K562 (cell line): ENCODE data around the gene SLMAP. TPM values are rescaled to one million over a fixed set of nuclear protein-coding genes. Genes with fewer than 3 reads are reported as not detected.
A peak's percentile ranks its signal among the peaks of the same experiment; 100 is the strongest.

Source experiments
- CHD1 ChIP-seq: fragments of 200-600 bp; sonication (generic); IDR thresholded peaks from one replicate; pipeline ENCODE4 v1.6.1; 2012; ENCODE audit warnings: mild to moderate bottlenecking, moderate library complexity, low read length, inconsistent platforms
- FOXJ3 ChIP-seq: sonication (generic); formaldehyde crosslinking; IDR thresholded peaks from 2 replicates; pipeline ENCODE4 v1.4.0; 2020; ENCODE audit warnings: mild to moderate bottlenecking, missing genetic modification reagents
- JUNB ChIP-seq: fragments of 450-650 bp; formaldehyde crosslinking; conservative IDR thresholded peaks from 2 replicates; pipeline ENCODE4 v1.4.0; 2020; ENCODE audit warnings: mild to moderate bottlenecking
- MYNN ChIP-seq, 2 experiments: sonication (generic); formaldehyde crosslinking in 1 of 2; IDR thresholded peaks; 2 replicates each; pipeline versions ENCODE4 v1.5.0 to v1.6.1; 2016 to 2020; ENCODE audit warnings: antibody characterized with exemption in 1 of 2, missing genetic modification reagents in 1 of 2
- NELFE ChIP-seq: IDR thresholded peaks from 2 replicates; pipeline ENCODE4 v1.6.1; 2011; ENCODE audit warnings: mild to moderate bottlenecking; ENCODE audit not compliant: insufficient read depth, insufficient read length
- RFX5 ChIP-seq: IDR thresholded peaks from 2 replicates; pipeline ENCODE4 v1.6.1; 2011; ENCODE audit warnings: low read depth, mild to moderate bottlenecking, improper control_type of control experiment, low read length
- SIRT6 ChIP-seq: IDR thresholded peaks from one replicate; pipeline ENCODE4 v1.6.1; 2012; ENCODE audit warnings: low read depth, mild to moderate bottlenecking, control low read depth, inconsistent platforms, low read length, moderate library complexity
- SNAPC5 ChIP-seq: fragments of 250-450 bp; sonication (Bioruptor Pico); IDR thresholded peaks from 2 replicates; pipeline ENCODE4 v1.8.0; 2021; ENCODE audit warnings: moderate library complexity, mild to moderate bottlenecking, inconsistent platforms
- ZBTB11 ChIP-seq, 3 experiments: fragments of 200-800 bp in 1 of 3; fragments of 250-450 bp in 1 of 3; fragments of 450-650 bp in 1 of 3; sonication (Bioruptor Pico) in 1 of 3; sonication (Bioruptor generic) in 1 of 3; formaldehyde crosslinking in 1 of 3; IDR thresholded peaks; 2 replicates each; pipeline versions ENCODE4 v1.6.1 to v1.8.0; 2016 to 2022; ENCODE audit warnings: mild to moderate bottlenecking in 2 of 3, missing genetic modification characterization in 2 of 3, missing compliant biosample characterization in 1 of 3, moderate library complexity in 1 of 3
- ZBTB5 ChIP-seq: fragments of 450-650 bp; IDR thresholded peaks from 2 replicates; pipeline ENCODE4 v1.6.1; 2017; ENCODE audit warnings: antibody characterized with exemption
- ZNF134 ChIP-seq: fragments of 250-450 bp; sonication (Bioruptor Pico); conservative IDR thresholded peaks from 2 replicates; pipeline ENCODE4 v1.4.0; 2020
- ZNF23 ChIP-seq: fragments of 250-450 bp; sonication (Bioruptor Pico); IDR thresholded peaks from 2 replicates; pipeline ENCODE4 v1.4.0; 2020; ENCODE audit warnings: mild to moderate bottlenecking
- ZNF347 ChIP-seq: fragments of 450-650 bp; formaldehyde crosslinking; IDR thresholded peaks from 2 replicates; pipeline ENCODE4 v1.4.0; 2020; ENCODE audit warnings: low read depth, mild to moderate bottlenecking, moderate library complexity
- ZNF445 ChIP-seq: fragments of 250-450 bp; sonication (Bioruptor Pico); IDR thresholded peaks from 2 replicates; pipeline ENCODE4 v1.4.0; 2020; ENCODE audit warnings: low read depth, mild to moderate bottlenecking, moderate library complexity
- ZNF707 ChIP-seq: fragments of 250-450 bp; sonication (Bioruptor Pico); conservative IDR thresholded peaks from 2 replicates; pipeline ENCODE4 v1.8.0; 2022; ENCODE audit warnings: inconsistent platforms, mild to moderate bottlenecking, moderate library complexity
- polyA plus RNA-seq, 8 experiments: library from polyadenylated mRNA; depleted of rRNA in 4 of 8; stranded (reverse) in 5 of 8; unstranded in 3 of 8; fragments of >200 nt; fragmentation: Nextera tagmentation in 2 of 8; fragmentation: Illumina TruSeq in 1 of 8; extraction: Ambion mirVana in 2 of 8; extraction: Trizol in 1 of 8; gene quantifications; 2 replicates each; pipeline versions ENCODE4 v1.2.1 to v1.2.3, GENCODE V29; 2011 to 2014; ENCODE audit warnings: inconsistent platforms in 1 of 8, missing spikeins in 1 of 8
- total RNA-seq, 7 experiments: library from RNA; depleted of rRNA in 6 of 7; stranded (reverse); fragments of >200 nt in 6 of 7; fragmentation: Illumina TruSeq in 2 of 7; extraction: Trizol in 2 of 7; gene quantifications; 2 replicates each; pipeline versions ENCODE4 v1.2.1 to v1.2.3, GENCODE V29; 2011 to 2021; ENCODE audit warnings: low replicate concordance in 1 of 7
- TF ChIP-seq, protein P1 (sequence below): sonication (generic); formaldehyde crosslinking; IDR thresholded peaks from 2 replicates; pipeline ENCODE4 v1.8.1; 2023; ENCODE audit warnings: mild to moderate bottlenecking, missing genetic modification reagents
- TF ChIP-seq, protein P2 (sequence below): fragments of 250-450 bp; sonication (Bioruptor Pico); IDR thresholded peaks from 2 replicates; pipeline ENCODE4 v1.4.0; 2020; ENCODE audit warnings: mild to moderate bottlenecking, moderate library complexity

The SLMAP gene
- total and polyA plus RNA-seq, 9 of the 15 experiments (the other 6 are each of a cell fraction or from before 2014, with no cell fraction given), result 12.1 to 50.7 (median 28.3) TPM

- TF ChIP-seq ZBTB11 (CRISPR knock-in tag; IDR thresholded peaks at IDR 0.05) (peak in 1 of 3 experiments; percentile 80; a peak in 2 of 6 replicates), ZNF707 (CRISPR knock-in tag) (no peak), NELFE (no peak), SNAPC5 (CRISPR knock-in tag) (no peak), ZNF347 (no peak), RFX5 (no peak), ZNF23 (CRISPR knock-in tag) (no peak), SIRT6 (no peak), ZNF445 (CRISPR knock-in tag) (no peak), FOXJ3 (no peak), ZNF134 (CRISPR knock-in tag) (0 out of 2 replicates have a peak, but pooled peaks have one; percentile 23), ZBTB5 (no peak), CHD1 (no peak), JUNB (no peak), MYNN (IDR thresholded peaks at IDR 0.05) (no peak), MYNN (CRISPR knock-in tag; IDR thresholded peaks at IDR 0.05) (no peak)
- TF ChIP-seq, protein P1, sequence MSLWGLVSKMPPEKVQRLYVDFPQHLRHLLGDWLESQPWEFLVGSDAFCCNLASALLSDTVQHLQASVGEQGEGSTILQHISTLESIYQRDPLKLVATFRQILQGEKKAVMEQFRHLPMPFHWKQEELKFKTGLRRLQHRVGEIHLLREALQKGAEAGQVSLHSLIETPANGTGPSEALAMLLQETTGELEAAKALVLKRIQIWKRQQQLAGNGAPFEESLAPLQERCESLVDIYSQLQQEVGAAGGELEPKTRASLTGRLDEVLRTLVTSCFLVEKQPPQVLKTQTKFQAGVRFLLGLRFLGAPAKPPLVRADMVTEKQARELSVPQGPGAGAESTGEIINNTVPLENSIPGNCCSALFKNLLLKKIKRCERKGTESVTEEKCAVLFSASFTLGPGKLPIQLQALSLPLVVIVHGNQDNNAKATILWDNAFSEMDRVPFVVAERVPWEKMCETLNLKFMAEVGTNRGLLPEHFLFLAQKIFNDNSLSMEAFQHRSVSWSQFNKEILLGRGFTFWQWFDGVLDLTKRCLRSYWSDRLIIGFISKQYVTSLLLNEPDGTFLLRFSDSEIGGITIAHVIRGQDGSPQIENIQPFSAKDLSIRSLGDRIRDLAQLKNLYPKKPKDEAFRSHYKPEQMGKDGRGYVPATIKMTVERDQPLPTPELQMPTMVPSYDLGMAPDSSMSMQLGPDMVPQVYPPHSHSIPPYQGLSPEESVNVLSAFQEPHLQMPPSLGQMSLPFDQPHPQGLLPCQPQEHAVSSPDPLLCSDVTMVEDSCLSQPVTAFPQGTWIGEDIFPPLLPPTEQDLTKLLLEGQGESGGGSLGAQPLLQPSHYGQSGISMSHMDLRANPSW (CRISPR knock-in tag), result no peak
- TF ChIP-seq, protein P2, sequence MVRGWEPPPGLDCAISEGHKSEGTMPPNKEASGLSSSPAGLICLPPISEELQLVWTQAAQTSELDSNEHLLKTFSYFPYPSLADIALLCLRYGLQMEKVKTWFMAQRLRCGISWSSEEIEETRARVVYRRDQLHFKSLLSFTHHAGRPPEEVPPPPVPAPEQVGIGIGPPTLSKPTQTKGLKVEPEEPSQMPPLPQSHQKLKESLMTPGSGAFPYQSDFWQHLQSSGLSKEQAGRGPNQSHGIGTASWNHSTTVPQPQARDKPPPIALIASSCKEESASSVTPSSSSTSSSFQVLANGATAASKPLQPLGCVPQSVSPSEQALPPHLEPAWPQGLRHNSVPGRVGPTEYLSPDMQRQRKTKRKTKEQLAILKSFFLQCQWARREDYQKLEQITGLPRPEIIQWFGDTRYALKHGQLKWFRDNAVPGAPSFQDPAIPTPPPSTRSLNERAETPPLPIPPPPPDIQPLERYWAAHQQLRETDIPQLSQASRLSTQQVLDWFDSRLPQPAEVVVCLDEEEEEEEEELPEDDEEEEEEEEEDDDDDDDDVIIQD (CRISPR knock-in tag), result no peak
Observed at GRCh38 chr3:57755741-57756527, at the start of gene SLMAP (continued).
